Osteocyte (in vitro differentiated cells): Measurements from ENCODE around the gene PABPN1. TPM values are rescaled to one million over a fixed set of nuclear protein-coding genes. Genes with fewer than 3 reads are reported as not detected.
A peak's percentile ranks its signal among the peaks of the same experiment; 100 is the strongest.

Experiments
- DNase-seq: peaks from one replicate; pipeline ENCODE4 v3.0.0; 2021; ENCODE audit warnings: mixed read lengths; ENCODE audit not compliant: unreplicated experiment; ENCODE audit errors: extremely low spot score
- H3K27ac Mint-ChIP-seq: one replicate; pipeline ENCODE4 v1.8.0; 2021; ENCODE audit warnings: mild to moderate bottlenecking, mixed read lengths; ENCODE audit not compliant: unreplicated experiment
- H3K27me3 Mint-ChIP-seq: one replicate; pipeline ENCODE4 v1.8.0; 2021; ENCODE audit warnings: mixed read lengths; ENCODE audit not compliant: unreplicated experiment
- H3K36me3 Mint-ChIP-seq: one replicate; pipeline ENCODE4 v1.8.0; 2021; ENCODE audit warnings: mixed read lengths; ENCODE audit not compliant: unreplicated experiment
- H3K4me1 Mint-ChIP-seq: one replicate; pipeline ENCODE4 v1.8.0; 2021; ENCODE audit warnings: mixed read lengths; ENCODE audit not compliant: unreplicated experiment
- H3K4me3 Mint-ChIP-seq: one replicate; pipeline ENCODE4 v1.8.0; 2021; ENCODE audit warnings: mild to moderate bottlenecking, moderate library complexity, mixed read lengths; ENCODE audit not compliant: unreplicated experiment
- H3K9me3 Mint-ChIP-seq: one replicate; pipeline ENCODE4 v1.8.0; 2021; ENCODE audit warnings: mixed read lengths; ENCODE audit not compliant: unreplicated experiment
- total RNA-seq: library from RNA; stranded (reverse); gene quantifications from 2 replicates; pipeline ENCODE4 v1.2.1, GENCODE V29; 2021
- TF ChIP-seq, protein P1 (sequence below): fragments of 200-600 bp; sonication (generic); IDR thresholded peaks from 2 replicates; pipeline ENCODE4 v1.5.0; 2021; ENCODE audit warnings: antibody characterized with exemption, mild to moderate bottlenecking, moderate library complexity

Gene PABPN1
- total RNA-seq, 1 donor from 2014 or later = 175 TPM

DNA sequence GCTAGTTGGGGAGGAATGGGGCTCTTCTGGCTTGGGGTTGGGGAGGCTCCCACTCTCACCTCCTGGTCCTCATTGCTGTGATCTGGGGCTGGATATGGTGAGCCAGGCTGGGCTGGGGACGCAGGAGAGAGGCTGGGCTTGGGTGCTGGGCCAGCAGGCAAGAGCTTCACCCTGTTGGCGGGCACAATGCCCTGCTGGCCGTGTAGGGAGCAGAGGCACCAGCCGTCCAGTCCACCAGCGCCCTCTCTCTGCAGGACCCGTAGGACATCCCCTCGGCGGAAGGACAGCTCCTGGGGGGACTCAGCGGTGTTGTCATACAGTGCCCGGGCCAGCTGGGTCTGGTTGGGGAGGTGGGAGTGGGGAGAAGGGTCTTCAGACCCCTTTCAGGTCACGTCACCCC is 39.2 kb downstream of the PABPN1 start:
- TF ChIP-seq, protein P1, sequence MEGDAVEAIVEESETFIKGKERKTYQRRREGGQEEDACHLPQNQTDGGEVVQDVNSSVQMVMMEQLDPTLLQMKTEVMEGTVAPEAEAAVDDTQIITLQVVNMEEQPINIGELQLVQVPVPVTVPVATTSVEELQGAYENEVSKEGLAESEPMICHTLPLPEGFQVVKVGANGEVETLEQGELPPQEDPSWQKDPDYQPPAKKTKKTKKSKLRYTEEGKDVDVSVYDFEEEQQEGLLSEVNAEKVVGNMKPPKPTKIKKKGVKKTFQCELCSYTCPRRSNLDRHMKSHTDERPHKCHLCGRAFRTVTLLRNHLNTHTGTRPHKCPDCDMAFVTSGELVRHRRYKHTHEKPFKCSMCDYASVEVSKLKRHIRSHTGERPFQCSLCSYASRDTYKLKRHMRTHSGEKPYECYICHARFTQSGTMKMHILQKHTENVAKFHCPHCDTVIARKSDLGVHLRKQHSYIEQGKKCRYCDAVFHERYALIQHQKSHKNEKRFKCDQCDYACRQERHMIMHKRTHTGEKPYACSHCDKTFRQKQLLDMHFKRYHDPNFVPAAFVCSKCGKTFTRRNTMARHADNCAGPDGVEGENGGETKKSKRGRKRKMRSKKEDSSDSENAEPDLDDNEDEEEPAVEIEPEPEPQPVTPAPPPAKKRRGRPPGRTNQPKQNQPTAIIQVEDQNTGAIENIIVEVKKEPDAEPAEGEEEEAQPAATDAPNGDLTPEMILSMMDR = peak; percentile 13
- no peaks in the 10 kb centered on the region for H3K27me3 Mint-ChIP-seq
- H3K4me1 Mint-ChIP-seq = peaks cover 26% of the 10 kb centered on the region
- peaks cover 18% of the 10 kb centered on the region for H3K36me3 Mint-ChIP-seq
- H3K4me3 Mint-ChIP-seq = no peak overlapping the region
- no peaks in the 10 kb centered on the region for H3K9me3 Mint-ChIP-seq
- peak; percentile 77 for DNase-seq
- no peak overlapping the region for H3K27ac Mint-ChIP-seq

DNA sequence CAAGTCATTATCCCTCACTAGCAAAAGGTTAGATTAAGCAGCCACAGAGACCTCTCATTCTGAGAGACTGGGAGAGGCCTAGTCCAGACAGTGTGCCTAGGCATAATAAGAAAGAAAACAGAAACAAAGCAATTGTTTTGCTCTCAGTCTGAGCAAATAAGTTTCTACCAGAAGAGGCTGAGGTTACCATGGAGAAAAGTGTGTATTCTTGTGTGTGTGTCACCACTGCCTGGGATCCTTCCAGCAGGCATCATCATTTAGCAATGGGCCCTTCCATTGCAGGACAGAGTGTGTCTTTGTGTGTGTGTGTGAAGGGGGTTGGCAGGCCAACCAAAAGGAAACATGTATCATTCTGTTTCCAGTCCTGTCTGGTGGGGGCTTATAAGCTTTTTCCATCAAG is 40.1 kb downstream of the PABPN1 start:
- Mint-ChIP-seq H3K9me3 (no peaks in the 10 kb centered on the region), H3K4me3 (no peak overlapping the region), H3K36me3 (peaks cover 14% of the 10 kb centered on the region), H3K27me3 (no peaks in the 10 kb centered on the region), H3K27ac (peak overlapping the region; percentile 67), H3K4me1 (peaks cover 26% of the 10 kb centered on the region)
- TF ChIP-seq, protein P1 = no peak
- peak; percentile 3 for DNase-seq

DNA sequence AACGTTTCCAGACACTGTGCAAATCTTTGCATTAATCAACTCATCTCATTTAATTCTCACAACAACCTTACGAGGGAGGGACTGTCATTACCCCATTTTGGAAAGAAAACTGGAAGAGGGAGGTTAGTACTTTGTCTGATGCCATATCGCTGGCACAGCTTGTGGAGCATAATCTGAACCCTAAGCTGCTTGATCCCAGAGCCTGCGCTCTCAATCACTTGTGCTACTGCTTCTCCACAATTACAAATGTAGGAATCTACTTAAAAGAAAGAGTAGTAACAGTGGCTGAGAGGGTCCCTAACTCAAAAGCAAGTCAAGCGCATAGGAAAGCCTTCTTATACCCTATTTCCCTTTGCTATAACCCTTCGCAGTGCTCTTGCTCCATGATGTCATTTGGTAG is 40.5 kb downstream of the PABPN1 start:
- no peak for DNase-seq
- Mint-ChIP-seq H3K9me3 (no peaks in the 10 kb centered on the region), H3K4me3 (no peak overlapping the region), H3K36me3 (peaks cover 11% of the 10 kb centered on the region), H3K4me1 (peaks cover 29% of the 10 kb centered on the region), H3K27ac (peak overlapping the region; percentile 67), H3K27me3 (no peaks in the 10 kb centered on the region)
- TF ChIP-seq, protein P1 = no peak

DNA sequence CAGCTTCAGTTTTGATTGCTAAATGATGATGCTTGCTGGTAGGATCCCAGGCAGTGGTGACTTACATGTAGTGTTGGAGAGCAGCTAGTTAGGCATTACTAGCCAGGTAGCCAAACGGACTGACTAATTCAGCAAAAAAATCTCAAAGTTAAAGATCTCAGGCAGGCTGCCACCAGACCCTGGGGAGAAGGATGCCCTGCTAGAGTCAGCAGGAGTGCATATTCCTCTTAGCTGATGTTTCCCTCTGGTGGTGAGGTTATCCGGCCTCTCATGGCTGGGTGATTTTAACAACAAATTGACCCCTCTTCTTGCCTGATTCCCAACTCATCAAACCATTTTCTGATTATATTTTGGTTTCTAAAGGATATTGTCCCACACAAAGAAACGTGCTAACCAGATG is 40.9 kb downstream of the PABPN1 start:
- no peaks in the 10 kb centered on the region for H3K27me3 Mint-ChIP-seq
- H3K27ac Mint-ChIP-seq = no peak overlapping the region
- TF ChIP-seq, protein P1 = peak; percentile 26
- no peaks in the 10 kb centered on the region for H3K9me3 Mint-ChIP-seq
- no peak overlapping the region for H3K4me3 Mint-ChIP-seq
- H3K4me1 Mint-ChIP-seq = peaks cover 33% of the 10 kb centered on the region
- DNase-seq = no peak
- H3K36me3 Mint-ChIP-seq = peaks cover 10% of the 10 kb centered on the region

DNA sequence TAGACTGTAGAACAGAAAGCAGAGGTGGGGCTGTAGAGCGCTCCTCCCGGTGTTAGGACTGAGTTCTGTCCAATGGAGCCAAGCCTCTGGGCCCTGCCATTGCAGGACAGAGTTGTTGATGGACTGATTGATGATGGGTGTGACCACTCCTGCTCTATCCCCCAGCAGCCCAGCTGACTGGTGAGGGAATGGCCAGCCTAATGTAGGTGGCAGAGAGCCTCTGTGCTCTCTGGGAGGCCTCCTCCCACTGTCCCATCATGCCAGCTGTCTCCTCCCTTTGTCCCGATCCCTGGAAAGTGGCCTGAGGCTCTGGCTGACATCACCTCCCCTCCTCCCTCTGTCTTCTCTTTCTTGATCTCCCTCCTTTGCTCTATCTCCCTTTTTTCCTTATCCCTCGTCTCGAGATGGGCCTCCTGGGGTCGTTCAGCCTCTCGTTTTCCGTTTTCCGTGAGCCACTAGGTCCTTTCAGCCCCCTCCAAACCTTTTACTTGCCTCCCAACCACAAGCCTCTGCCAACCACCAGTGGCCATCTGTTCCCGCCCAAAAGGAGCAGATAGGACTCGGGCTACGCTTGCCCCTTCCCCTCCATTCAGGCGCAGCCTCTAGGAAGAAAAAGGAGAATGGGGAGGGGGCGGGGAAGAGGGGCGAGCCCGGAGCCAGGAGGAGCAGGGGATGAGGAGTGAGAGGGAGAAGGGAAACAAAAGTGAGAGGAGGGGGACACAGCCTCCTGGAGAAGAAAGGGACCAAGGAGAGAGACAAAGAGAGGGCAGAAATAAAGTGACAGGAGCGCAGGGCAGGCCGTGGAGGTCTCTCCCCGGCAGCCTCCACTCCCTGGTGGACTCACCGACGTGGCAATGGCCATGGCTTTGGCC is 43.1 kb downstream of the PABPN1 start:
- Mint-ChIP-seq H3K27ac (peak overlapping the region; percentile 97), H3K4me1 (peaks cover 33% of the 10 kb centered on the region), H3K27me3 (peaks cover 5% of the 10 kb centered on the region), H3K9me3 (no peaks in the 10 kb centered on the region), H3K4me3 (peak overlapping the region; percentile 88), H3K36me3 (peaks cover 10% of the 10 kb centered on the region)
- TF ChIP-seq, protein P1 = no peak
- DNase-seq = no peak
